ENCODE data around the gene TMEM14C. TPM values are rescaled to one million over a fixed set of nuclear protein-coding genes. Genes with fewer than 3 reads are reported as not detected.
A peak's percentile ranks its signal among the peaks of the same experiment; 100 is the strongest.

Gene TMEM14C
- total and polyA plus RNA-seq, 2 donors (not counting 3 experiments of a cell fraction or from before 2014, with no cell fraction given): 89.3 to 146 TPM

DNA sequence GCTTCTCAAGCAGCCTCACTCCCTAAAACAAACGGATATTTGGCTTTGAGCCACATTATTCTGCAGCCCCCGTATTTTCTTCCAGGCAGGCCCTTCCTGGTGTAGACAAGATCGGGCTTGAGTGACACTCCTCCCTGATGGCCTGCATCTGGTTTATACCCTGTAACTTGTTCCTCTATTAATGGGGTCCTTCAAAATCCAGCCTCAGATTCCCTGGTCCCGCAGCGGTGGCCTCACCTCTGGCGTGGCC is 375 bp upstream of the TMEM14C start:
- Histone ChIP-seq H3K9me1 (replicated peaks; ENCODE audit: control insufficient read depth, extremely low read depth, insufficient read depth, low read length) (no peaks in the 10 kb centered on the region), H3K4me3 (replicated peaks in 1 of 3; ENCODE audit: insufficient read depth in 1 of 3, low read depth in 1 of 3, low read length in 3 of 3) (peak overlapping the region; percentile 59 to 79 (median 76)), H3K4me2 (ENCODE audit: insufficient read depth, low read length) (peak overlapping the region; percentile 95), H4K20me1 (replicated peaks; ENCODE audit: control insufficient read depth, extremely low read depth, insufficient read depth, low read length) (no peaks in the 10 kb centered on the region), H3K9me3 (replicated peaks; ENCODE audit: control insufficient read depth, insufficient read depth, low read length) (no peaks in the 10 kb centered on the region), H3K36me3 (ENCODE audit: control insufficient read depth in 2 of 2, extremely low read depth in 1 of 2, insufficient read depth in 2 of 2, low read length in 2 of 2) (no peaks in the 10 kb centered on the region), H3K27ac (ENCODE audit: insufficient read depth, low read depth, low read length) (peak overlapping the region; percentile 60), H3K79me2 (ENCODE audit: control insufficient read depth, insufficient read depth, low read length) (no peaks in the 10 kb centered on the region), H3K27me3 (ENCODE audit: control insufficient read depth in 2 of 2, insufficient read depth in 2 of 2, low read length in 2 of 2) (no peaks in the 10 kb centered on the region), H3K4me1 (ENCODE audit: control insufficient read depth, extremely low read depth, insufficient read depth, low read length) (peaks cover 10% of the 10 kb centered on the region), H3K9ac (replicated peaks; ENCODE audit: extremely low read depth, insufficient read depth, low read length) (peak overlapping the region; percentile 90), H2AFZ (ENCODE audit: low read depth, low read length) (peak overlapping the region; percentile 96)
- FAIRE-seq (no peak), DNase-seq (ENCODE audit: low read depth, low spot score) (no peak)
- intact Hi-C loops (cut with micrococcal nuclease) (loop anchor here (2.0 to 10.0 kb wide), 2 partner anchors 78 to 372 kb away; partner anchors contain the start of gene SMIM13), dilution Hi-C loops (cut with MboI; ENCODE audit: extremely low pct_ligation_motif_present, low sequenced_read_pairs) (no loop called here)
- TF ChIP-seq CTCF (IDR thresholded peaks at IDR 0.05; ENCODE audit: extremely low read depth in 1 of 2, insufficient read depth in 1 of 2, low read depth in 1 of 2, low read length in 2 of 2): no peak
- TF ChIP-seq GATA2 (IDR thresholded peaks at IDR 0.05; ENCODE audit: insufficient read depth, insufficient read length, low read depth, low read length): no peak
- TF ChIP-seq EZH2 (IDR thresholded peaks at IDR 0.05; ENCODE audit: borderline replicate concordance, low read depth, low read length, severe bottlenecking): no peak
- no peak for TF ChIP-seq JUN (IDR thresholded peaks at IDR 0.05; ENCODE audit: borderline replicate concordance, insufficient read depth, insufficient read length, low read depth)
- no peak for TF ChIP-seq POLR2A (IDR thresholded peaks at IDR 0.05; ENCODE audit: low read depth, low read length)
- TF ChIP-seq FOS (IDR thresholded peaks at IDR 0.05; ENCODE audit: borderline replicate concordance, insufficient read depth, low read length): no peak
- no peak for TF ChIP-seq POLR2AphosphoS5 (IDR thresholded peaks at IDR 0.05; ENCODE audit: insufficient read depth, low read depth, low read length)
- TF ChIP-seq, protein P1, sequence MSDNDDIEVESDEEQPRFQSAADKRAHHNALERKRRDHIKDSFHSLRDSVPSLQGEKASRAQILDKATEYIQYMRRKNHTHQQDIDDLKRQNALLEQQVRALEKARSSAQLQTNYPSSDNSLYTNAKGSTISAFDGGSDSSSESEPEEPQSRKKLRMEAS (IDR thresholded peaks at IDR 0.05; ENCODE audit: insufficient read depth, insufficient read length): no peak
- no peak for TF ChIP-seq MYC (IDR thresholded peaks at IDR 0.05; ENCODE audit: low read depth, low read length)
- BruUV-seq (replicated peaks): no TSS peak
- CTCF ChIA-PET: interaction anchor here (1.0 to 4.8 kb wide), 4 partner anchors 15 to 244 kb away, joined by 3 to 21 read pairs (median 4); no protein-coding TSS in a partner anchor
- POLR2A ChIA-PET: interaction anchor here (1.0 to 1.2 kb wide), 3 partner anchors 10 to 37 kb away, joined by 3 to 4 read pairs (median 4); partner anchors contain the start of gene TMEM14B

Measured in endothelial cell of umbilical vein (primary cell).